ENCODE measurements around the gene C21orf58.

DNA sequence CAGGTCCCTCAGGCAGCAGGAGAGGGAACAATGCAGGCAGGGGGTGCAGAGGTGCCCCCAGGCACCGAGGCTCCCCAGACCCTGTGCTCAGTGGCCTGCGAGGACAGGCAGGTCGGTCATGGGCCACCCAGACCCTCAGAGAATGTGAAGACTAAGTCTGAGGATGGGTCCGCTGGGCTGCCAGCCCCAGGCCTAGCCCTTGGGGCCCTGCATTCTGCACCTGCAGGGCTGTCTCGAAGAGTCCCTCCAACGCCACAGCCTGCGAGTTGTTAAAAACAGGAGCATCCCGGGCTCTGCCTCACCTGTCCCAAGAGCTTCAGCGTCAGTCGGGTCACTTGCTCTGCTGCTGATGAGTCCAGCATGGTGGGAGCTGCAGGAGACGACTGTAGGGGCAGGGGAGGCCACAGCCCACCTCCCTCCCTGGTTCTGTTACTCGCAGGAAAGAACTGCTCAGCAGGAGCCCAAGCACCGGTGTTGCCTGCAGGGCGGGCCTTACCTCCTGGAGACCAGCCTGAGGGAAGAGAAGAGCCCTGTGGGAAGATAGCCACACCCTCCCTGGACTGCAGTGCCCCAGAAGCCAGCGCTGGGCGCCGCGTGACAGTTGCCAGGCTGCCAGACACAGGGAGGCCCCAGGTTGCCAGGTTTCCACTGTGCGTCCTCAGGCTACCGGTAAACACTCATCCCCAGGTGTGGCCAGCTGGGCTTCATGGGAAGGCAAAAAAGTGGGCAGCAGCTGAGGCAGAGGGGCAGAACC is 5.8 kb downstream of the C21orf58 start:
- TF ChIP-seq, protein P1, sequence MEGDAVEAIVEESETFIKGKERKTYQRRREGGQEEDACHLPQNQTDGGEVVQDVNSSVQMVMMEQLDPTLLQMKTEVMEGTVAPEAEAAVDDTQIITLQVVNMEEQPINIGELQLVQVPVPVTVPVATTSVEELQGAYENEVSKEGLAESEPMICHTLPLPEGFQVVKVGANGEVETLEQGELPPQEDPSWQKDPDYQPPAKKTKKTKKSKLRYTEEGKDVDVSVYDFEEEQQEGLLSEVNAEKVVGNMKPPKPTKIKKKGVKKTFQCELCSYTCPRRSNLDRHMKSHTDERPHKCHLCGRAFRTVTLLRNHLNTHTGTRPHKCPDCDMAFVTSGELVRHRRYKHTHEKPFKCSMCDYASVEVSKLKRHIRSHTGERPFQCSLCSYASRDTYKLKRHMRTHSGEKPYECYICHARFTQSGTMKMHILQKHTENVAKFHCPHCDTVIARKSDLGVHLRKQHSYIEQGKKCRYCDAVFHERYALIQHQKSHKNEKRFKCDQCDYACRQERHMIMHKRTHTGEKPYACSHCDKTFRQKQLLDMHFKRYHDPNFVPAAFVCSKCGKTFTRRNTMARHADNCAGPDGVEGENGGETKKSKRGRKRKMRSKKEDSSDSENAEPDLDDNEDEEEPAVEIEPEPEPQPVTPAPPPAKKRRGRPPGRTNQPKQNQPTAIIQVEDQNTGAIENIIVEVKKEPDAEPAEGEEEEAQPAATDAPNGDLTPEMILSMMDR (IDR thresholded peaks at IDR 0.05; ENCODE audit: low read length): no peak
- no peak for TF ChIP-seq EZH2 (IDR thresholded peaks at IDR 0.05; ENCODE audit: borderline replicate concordance, low read length)

All from OCI-LY1 (cell line).